CMK (cell line): ENCODE results near the gene NR0B2.
"Not testable (repeated sequence)": the region's sequence is repeated elsewhere in the genome, so short reads cannot be mapped to it uniquely, and the experiment has no call there.

Source experiments
- DNase-seq: peaks from one replicate; pipeline ENCODE4 v3.0.0-alpha.2; 2010; ENCODE audit warnings: low read depth

NR0B2 gene

GRCh38 chr1:26913754-26914619 lies at the start of gene NR0B2:
TSS of gene NR0B2 (minus strand) at chr1:26913975. CDS start at chr1:26913940, 35 bp downstream.
- peak; percentile 40 for DNase-seq

GRCh38 chr1:26961826-26962225 lies 48.1 kb upstream of the NR0B2 start:
- no peak for DNase-seq

- no peak for DNase-seq
Measured at GRCh38 chr1:26960625-26960966, 46.8 kb upstream of the NR0B2 start.

- no peak for DNase-seq
Measured at GRCh38 chr1:26959722-26960624, 46.2 kb upstream of the NR0B2 start, which contains the start of gene KDF1. TSS of gene KDF1 (minus strand) at chr1:26960468. CDS start at chr1:26952380, 8,088 bp downstream.

GRCh38 chr1:26959270-26959669 lies 45.5 kb upstream of the NR0B2 start:
- DNase-seq, result no peak

- DNase-seq, result no peak
Measured at GRCh38 chr1:26957306-26957705, 43.5 kb upstream of the NR0B2 start.

- no peak for DNase-seq
Measured at GRCh38 chr1:26956321-26956720, 42.5 kb upstream of the NR0B2 start.

GRCh38 chr1:26953374-26953773 lies 39.6 kb upstream of the NR0B2 start:
- DNase-seq, result no peak

- DNase-seq, result no peak
Measured at GRCh38 chr1:26951821-26952497, 38.2 kb upstream of the NR0B2 start.

GRCh38 chr1:26951216-26951615 lies 37.4 kb upstream of the NR0B2 start:
- DNase-seq, result no peak

GRCh38 chr1:26950602-26951001 lies 36.8 kb upstream of the NR0B2 start:
- no peak for DNase-seq

GRCh38 chr1:26949926-26950319 lies 36.1 kb upstream of the NR0B2 start:
- DNase-seq, result no peak

GRCh38 chr1:26949266-26949925 lies 35.6 kb upstream of the NR0B2 start:
- no peak for DNase-seq

- not testable (repeated sequence) for DNase-seq
Measured at GRCh38 chr1:26948725-26949057, 34.9 kb upstream of the NR0B2 start.

- no peak for DNase-seq
Measured at GRCh38 chr1:26946270-26946669, 32.5 kb upstream of the NR0B2 start.

- DNase-seq, result no peak
Measured at GRCh38 chr1:26945728-26946127, 32.0 kb upstream of the NR0B2 start.

GRCh38 chr1:26945138-26945537 lies 31.4 kb upstream of the NR0B2 start:
- DNase-seq, result no peak

GRCh38 chr1:26942656-26943055 lies 28.9 kb upstream of the NR0B2 start:
- DNase-seq, result no peak

GRCh38 chr1:26941311-26941710 lies 27.5 kb upstream of the NR0B2 start:
- no peak for DNase-seq

GRCh38 chr1:26938659-26939025 lies 24.9 kb upstream of the NR0B2 start:
- DNase-seq, result no peak

- no peak for DNase-seq
Measured at GRCh38 chr1:26938004-26938658, 24.4 kb upstream of the NR0B2 start.
